HepG2 (cell line): ENCODE results near the gene CCDC7. TPM values are rescaled to one million over a fixed set of nuclear protein-coding genes. Genes with fewer than 3 reads are reported as not detected.

ENCODE experiments used
- CBX2 ChIP-seq, 2 experiments: fragments of 200-600 bp in 1 of 2; sonication (generic); formaldehyde crosslinking in 1 of 2; IDR thresholded peaks; 2 replicates each; pipeline versions ENCODE4 v1.7.0 to v1.8.1; 2018 to 2022; ENCODE audit warnings: low read depth in 2 of 2, low read length in 1 of 2, mild to moderate bottlenecking in 1 of 2, missing genetic modification reagents in 1 of 2
- CREB1 ChIP-seq, 2 experiments: fragments of 450-650 bp in 1 of 2; IDR thresholded peaks; 2 replicates each; pipeline ENCODE4 v1.6.1; 2016 to 2017; ENCODE audit warnings: control low read depth in 1 of 2, mild to moderate bottlenecking in 1 of 2, missing compliant biosample characterization in 1 of 2, missing genetic modification characterization in 1 of 2
- CREBL2 ChIP-seq: sonication (generic); formaldehyde crosslinking; IDR thresholded peaks from 2 replicates; pipeline ENCODE4 v1.8.1; 2023; ENCODE audit warnings: missing genetic modification reagents, mild to moderate bottlenecking, borderline replicate concordance
- HDAC2 ChIP-seq: sonication (generic); formaldehyde crosslinking; IDR thresholded peaks from 2 replicates; pipeline ENCODE4 v1.4.0; 2020; ENCODE audit warnings: missing genetic modification reagents
- JARID2 ChIP-seq: sonication (generic); formaldehyde crosslinking; IDR thresholded peaks from 2 replicates; pipeline ENCODE4 v1.8.1; 2023; ENCODE audit warnings: missing genetic modification reagents, inconsistent platforms; ENCODE audit not compliant: insufficient replicate concordance
- KLF16 ChIP-seq, 2 experiments: sonication (generic) in 1 of 2; formaldehyde crosslinking in 1 of 2; IDR thresholded peaks; 2 replicates each; pipeline versions ENCODE4 v1.6.1 to v1.8.0; 2016 to 2023; ENCODE audit warnings: missing genetic modification reagents in 2 of 2, missing compliant biosample characterization in 1 of 2
- PCBP1 ChIP-seq: fragments of 200-400 bp; formaldehyde crosslinking; IDR thresholded peaks from 2 replicates; pipeline ENCODE4 v1.6.1; 2017; ENCODE audit warnings: mild to moderate bottlenecking, low read depth, low read length, borderline replicate concordance
- SRY ChIP-seq: sonication (generic); formaldehyde crosslinking; IDR thresholded peaks from 2 replicates; pipeline ENCODE4 v1.8.0; 2022; ENCODE audit warnings: mild to moderate bottlenecking, missing genetic modification reagents
- TARDBP ChIP-seq: sonication (generic); formaldehyde crosslinking; IDR thresholded peaks from 2 replicates; pipeline ENCODE4 v1.8.0; 2022; ENCODE audit warnings: mild to moderate bottlenecking, missing genetic modification reagents
- ZBTB42 ChIP-seq: sonication (generic); formaldehyde crosslinking; IDR thresholded peaks from 2 replicates; pipeline ENCODE4 v1.5.0; 2020; ENCODE audit warnings: mild to moderate bottlenecking, missing genetic modification reagents
- ZC3H13 ChIP-seq: sonication (generic); formaldehyde crosslinking; IDR thresholded peaks from 2 replicates; pipeline ENCODE4 v1.8.1; 2023; ENCODE audit warnings: mild to moderate bottlenecking, missing genetic modification reagents, moderate library complexity
- ZC3H4 ChIP-seq: sonication (generic); formaldehyde crosslinking; IDR thresholded peaks from 2 replicates; pipeline ENCODE4 v1.4.0; 2020; ENCODE audit warnings: missing genetic modification reagents, borderline replicate concordance
- ZFX ChIP-seq: sonication (generic); formaldehyde crosslinking; IDR thresholded peaks from 2 replicates; pipeline ENCODE4 v1.4.0; 2020; ENCODE audit warnings: mild to moderate bottlenecking, low read depth, missing genetic modification reagents, moderate library complexity
- ZGPAT ChIP-seq: IDR thresholded peaks from 2 replicates; pipeline ENCODE4 v1.6.1; 2016; ENCODE audit warnings: mild to moderate bottlenecking
- ZNF256 ChIP-seq: sonication (generic); formaldehyde crosslinking; conservative IDR thresholded peaks from 2 replicates; pipeline ENCODE4 v1.4.0; 2020; ENCODE audit warnings: missing genetic modification reagents
- ZNF547 ChIP-seq: sonication (generic); formaldehyde crosslinking; IDR thresholded peaks from 2 replicates; pipeline ENCODE4 v1.5.1; 2020; ENCODE audit warnings: mild to moderate bottlenecking, missing genetic modification reagents
- ZNF792 ChIP-seq: IDR thresholded peaks from 2 replicates; pipeline ENCODE4 v1.6.1; 2016
- polyA plus RNA-seq, 8 experiments: library from polyadenylated mRNA; depleted of rRNA in 3 of 8; stranded (reverse) in 7 of 8; unstranded in 1 of 8; fragments of >200 nt; fragmentation: Illumina TruSeq in 4 of 8; extraction: Trizol in 4 of 8; gene quantifications; 2 replicates each; pipeline versions ENCODE4 v1.2.1 to v1.2.3, GENCODE V29; 2011 to 2016; ENCODE audit warnings: low read depth in 4 of 8, missing spikeins in 1 of 8, mixed read lengths in 1 of 8; ENCODE audit not compliant: insufficient read depth in 1 of 8
- total RNA-seq, 5 experiments: library from RNA; depleted of rRNA; stranded (reverse); fragments of >200 nt; fragmentation: Illumina TruSeq; extraction: Trizol; gene quantifications; 2 replicates each; pipeline ENCODE4 v1.2.3, GENCODE V29; 2016; ENCODE audit warnings: low read depth in 1 of 5
- TF ChIP-seq, protein P1 (sequence below): sonication (generic); formaldehyde crosslinking; IDR thresholded peaks from one replicate; pipeline ENCODE4 v1.5.1; 2020; ENCODE audit warnings: mild to moderate bottlenecking, missing genetic modification reagents; ENCODE audit errors: not compliant biosample characterization

The CCDC7 gene
- total and polyA plus RNA-seq, 2 of the 13 experiments (the other 11 are each of a cell fraction or from before 2014, with no cell fraction given) = 0.40 to 1.8 TPM

DNA sequence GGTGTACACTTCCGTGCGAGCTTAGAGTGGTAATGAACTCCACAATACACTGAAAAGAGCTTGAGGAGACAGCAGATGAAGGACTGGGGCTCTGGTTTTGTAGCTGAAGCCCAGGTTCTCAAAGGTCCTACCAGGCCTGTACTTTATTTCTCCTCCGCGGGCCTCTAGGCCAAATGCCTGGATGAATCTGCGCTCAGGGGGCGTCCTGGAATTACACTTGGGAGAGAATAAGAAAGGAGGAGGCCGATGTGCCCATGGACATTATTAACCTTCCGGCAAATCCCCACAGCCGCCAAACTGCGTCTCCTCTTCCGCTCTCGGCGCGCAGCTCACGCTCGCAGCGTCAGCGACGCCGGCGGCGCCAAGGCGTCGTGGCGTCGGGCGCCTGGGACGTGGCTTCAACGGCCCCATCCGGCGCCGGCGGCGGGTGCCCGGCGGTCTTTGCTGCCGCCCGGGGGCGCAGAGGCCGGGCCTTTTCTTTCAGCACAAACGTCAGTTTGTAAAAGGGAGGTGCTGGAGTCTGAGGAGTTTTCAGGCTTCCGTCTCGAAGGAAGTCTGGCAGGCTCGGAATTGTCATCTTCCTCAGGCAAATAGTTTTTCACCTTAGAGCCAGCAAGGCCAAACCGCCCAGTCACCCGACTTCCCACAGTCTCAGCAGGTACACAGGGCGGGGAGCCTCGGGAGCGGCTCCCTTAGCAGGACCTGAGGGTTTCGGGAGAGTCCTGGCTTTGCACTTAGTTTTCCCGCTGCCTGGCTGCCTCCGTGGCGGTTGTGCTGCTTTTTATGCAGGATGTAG, at the start of gene CCDC7 (continued):
- TF ChIP-seq ZC3H13 (CRISPR knock-in tag) (0 out of 2 replicates have a peak, but pooled peaks have one; percentile 26), KLF16 (CRISPR knock-in tag; IDR thresholded peaks at IDR 0.05) (peak in 1 of 2 experiments; percentile 54; a peak in 1 of 4 replicates), SRY (peak; percentile 59; the same call in 1 of the 2 replicates), TARDBP (CRISPR knock-in tag) (peak; percentile 54; the same call in 1 of the 2 replicates), ZNF792 (CRISPR knock-in tag) (no peak; the same call in 1 of the 2 replicates), ZC3H4 (0 out of 2 replicates have a peak, but pooled peaks have one; percentile 47), CREB1 (IDR thresholded peaks at IDR 0.05) (no peak; the same call in 1 of the 2 replicates), CREB1 (CRISPR knock-in tag; IDR thresholded peaks at IDR 0.05) (peak; percentile 51; the same call in 1 of the 2 replicates), ZGPAT (CRISPR knock-in tag) (peak; percentile 72; the same call in 1 of the 2 replicates), CREBL2 (no peak), ZFX (CRISPR knock-in tag) (peak; percentile 87), ZBTB42 (CRISPR knock-in tag) (0 out of 2 replicates have a peak, but pooled peaks have one; percentile 44), CBX2 (IDR thresholded peaks at IDR 0.05; ENCODE audit: low read depth, low read length) (no peak), CBX2 (CRISPR knock-in tag; IDR thresholded peaks at IDR 0.05; ENCODE audit: low read depth) (peak; percentile 57; the same call in 1 of the 2 replicates), ZNF256 (no peak), PCBP1 (0 out of 2 replicates have a peak, but pooled peaks have one; percentile 12), JARID2 (CRISPR knock-in tag) (no peak), ZNF547 (CRISPR knock-in tag) (0 out of 2 replicates have a peak, but pooled peaks have one; percentile 55), HDAC2 (peak; percentile 10; the same call in 1 of the 2 replicates)
- TF ChIP-seq, protein P1, sequence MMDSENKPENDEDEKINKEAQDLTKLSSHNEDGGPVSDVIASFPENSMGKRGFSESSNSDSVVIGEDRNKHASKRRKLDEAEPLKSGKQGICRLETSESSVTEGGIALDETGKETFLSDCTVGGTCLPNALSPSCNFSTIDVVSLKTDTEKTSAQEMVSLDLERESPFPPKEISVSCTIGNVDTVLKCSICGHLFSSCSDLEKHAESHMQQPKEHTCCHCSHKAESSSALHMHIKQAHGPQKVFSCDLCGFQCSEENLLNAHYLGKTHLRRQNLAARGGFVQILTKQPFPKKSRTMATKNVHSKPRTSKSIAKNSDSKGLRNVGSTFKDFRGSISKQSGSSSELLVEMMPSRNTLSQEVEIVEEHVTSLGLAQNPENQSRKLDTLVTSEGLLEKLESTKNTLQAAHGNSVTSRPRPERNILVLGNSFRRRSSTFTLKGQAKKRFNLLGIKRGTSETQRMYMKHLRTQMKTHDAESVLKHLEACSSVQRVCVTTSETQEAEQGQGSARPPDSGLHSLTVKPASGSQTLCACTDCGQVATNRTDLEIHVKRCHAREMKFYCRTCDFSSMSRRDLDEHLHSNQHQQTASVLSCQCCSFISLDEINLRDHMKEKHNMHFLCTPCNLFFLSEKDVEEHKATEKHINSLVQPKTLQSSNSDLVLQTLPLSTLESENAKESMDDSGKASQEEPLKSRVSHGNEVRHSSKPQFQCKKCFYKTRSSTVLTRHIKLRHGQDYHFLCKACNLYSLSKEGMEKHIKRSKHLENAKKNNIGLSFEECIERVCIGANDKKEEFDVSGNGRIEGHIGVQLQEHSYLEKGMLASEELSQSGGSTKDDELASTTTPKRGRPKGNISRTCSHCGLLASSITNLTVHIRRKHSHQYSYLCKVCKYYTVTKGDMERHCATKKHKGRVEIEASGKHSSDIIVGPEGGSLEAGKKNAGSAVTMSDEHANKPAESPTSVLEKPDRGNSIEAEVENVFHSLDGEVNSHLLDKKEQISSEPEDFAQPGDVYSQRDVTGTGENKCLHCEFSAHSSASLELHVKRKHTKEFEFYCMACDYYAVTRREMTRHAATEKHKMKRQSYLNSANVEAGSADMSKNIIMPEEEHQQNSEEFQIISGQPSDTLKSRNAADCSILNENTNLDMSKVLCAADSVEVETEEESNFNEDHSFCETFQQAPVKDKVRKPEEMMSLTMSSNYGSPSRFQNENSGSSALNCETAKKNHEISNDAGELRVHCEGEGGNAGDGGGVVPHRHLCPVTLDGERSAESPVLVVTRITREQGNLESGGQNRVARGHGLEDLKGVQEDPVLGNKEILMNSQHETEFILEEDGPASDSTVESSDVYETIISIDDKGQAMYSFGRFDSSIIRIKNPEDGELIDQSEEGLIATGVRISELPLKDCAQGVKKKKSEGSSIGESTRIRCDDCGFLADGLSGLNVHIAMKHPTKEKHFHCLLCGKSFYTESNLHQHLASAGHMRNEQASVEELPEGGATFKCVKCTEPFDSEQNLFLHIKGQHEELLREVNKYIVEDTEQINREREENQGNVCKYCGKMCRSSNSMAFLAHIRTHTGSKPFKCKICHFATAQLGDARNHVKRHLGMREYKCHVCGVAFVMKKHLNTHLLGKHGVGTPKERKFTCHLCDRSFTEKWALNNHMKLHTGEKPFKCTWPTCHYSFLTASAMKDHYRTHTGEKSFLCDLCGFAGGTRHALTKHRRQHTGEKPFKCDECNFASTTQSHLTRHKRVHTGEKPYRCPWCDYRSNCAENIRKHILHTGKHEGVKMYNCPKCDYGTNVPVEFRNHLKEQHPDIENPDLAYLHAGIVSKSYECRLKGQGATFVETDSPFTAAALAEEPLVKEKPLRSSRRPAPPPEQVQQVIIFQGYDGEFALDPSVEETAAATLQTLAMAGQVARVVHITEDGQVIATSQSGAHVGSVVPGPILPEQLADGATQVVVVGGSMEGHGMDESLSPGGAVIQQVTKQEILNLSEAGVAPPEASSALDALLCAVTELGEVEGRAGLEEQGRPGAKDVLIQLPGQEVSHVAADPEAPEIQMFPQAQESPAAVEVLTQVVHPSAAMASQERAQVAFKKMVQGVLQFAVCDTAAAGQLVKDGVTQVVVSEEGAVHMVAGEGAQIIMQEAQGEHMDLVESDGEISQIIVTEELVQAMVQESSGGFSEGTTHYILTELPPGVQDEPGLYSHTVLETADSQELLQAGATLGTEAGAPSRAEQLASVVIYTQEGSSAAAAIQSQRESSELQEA (CRISPR knock-in tag) = peak; percentile 33
